Activated CD8-positive, alpha-beta T cell treated with anti-CD3 and anti-CD28 coated beads for 36 hours (primary cell): ENCODE data around the gene CORO6. TPM values are rescaled to one million over a fixed set of nuclear protein-coding genes. Genes with fewer than 3 reads are reported as not detected.

ENCODE experiments used
- ATAC-seq: fragments of 200-7000 bp; cut with Tn5 transposase; one replicate; pipeline ENCODE4 v1.10.0; 2021; ENCODE audit warnings: mild to moderate bottlenecking, moderate library complexity
- CTCF ChIA-PET: fragments of 350-600 bp; sonication (Branson Sonifier 250); formaldehyde crosslinking; loops from one replicate; lab custom pipeline; 2021; ENCODE audit warnings: antibody characterized with exemption; lab: Charles Lee
- POLR2A ChIA-PET: fragments of 350-600 bp; sonication (Branson Sonifier 250); formaldehyde crosslinking; loops from one replicate; lab custom pipeline; 2021; ENCODE audit warnings: antibody characterized with exemption; lab: Charles Lee
- DNase-seq: peaks from one replicate; pipeline ENCODE4 v3.0.0-alpha.2; 2020
- H3K27ac Mint-ChIP-seq: one replicate; pipeline ENCODE4 v1.8.0; 2021; ENCODE audit warnings: mild to moderate bottlenecking, mixed read lengths
- H3K27me3 Mint-ChIP-seq: one replicate; pipeline ENCODE4 v1.8.0; 2021; ENCODE audit warnings: mixed read lengths
- H3K36me3 Mint-ChIP-seq: one replicate; pipeline ENCODE4 v1.8.0; 2021; ENCODE audit warnings: low read depth, mixed read lengths
- H3K4me1 Mint-ChIP-seq: one replicate; pipeline ENCODE4 v1.8.0; 2021; ENCODE audit warnings: low read depth, mixed read lengths
- H3K4me3 Mint-ChIP-seq: one replicate; pipeline ENCODE4 v1.8.0; 2021; ENCODE audit warnings: mild to moderate bottlenecking, moderate library complexity, mixed read lengths
- H3K9me3 Mint-ChIP-seq: one replicate; pipeline ENCODE4 v1.8.0; 2021; ENCODE audit warnings: mixed read lengths
- intact Hi-C: fragments of 100-400 bp; cut with micrococcal nuclease; formaldehyde crosslinking; loops from one replicate; pipeline ENCODE4 v1.10.0; 2022
- total RNA-seq, 2 experiments: library from RNA; stranded (reverse); gene quantifications; one replicate each; pipeline ENCODE4 v1.2.3, GENCODE V29; 2021
- TF ChIP-seq, protein P1 (sequence below): fragments of 200-600 bp; IDR thresholded peaks from one replicate; pipeline ENCODE4 v1.8.0; 2022; ENCODE audit warnings: antibody characterized with exemption, mild to moderate bottlenecking

The CORO6 gene
- total RNA-seq, 2 experiments from 2014 or later, result 11.6 to 13.0 TPM

DNA sequence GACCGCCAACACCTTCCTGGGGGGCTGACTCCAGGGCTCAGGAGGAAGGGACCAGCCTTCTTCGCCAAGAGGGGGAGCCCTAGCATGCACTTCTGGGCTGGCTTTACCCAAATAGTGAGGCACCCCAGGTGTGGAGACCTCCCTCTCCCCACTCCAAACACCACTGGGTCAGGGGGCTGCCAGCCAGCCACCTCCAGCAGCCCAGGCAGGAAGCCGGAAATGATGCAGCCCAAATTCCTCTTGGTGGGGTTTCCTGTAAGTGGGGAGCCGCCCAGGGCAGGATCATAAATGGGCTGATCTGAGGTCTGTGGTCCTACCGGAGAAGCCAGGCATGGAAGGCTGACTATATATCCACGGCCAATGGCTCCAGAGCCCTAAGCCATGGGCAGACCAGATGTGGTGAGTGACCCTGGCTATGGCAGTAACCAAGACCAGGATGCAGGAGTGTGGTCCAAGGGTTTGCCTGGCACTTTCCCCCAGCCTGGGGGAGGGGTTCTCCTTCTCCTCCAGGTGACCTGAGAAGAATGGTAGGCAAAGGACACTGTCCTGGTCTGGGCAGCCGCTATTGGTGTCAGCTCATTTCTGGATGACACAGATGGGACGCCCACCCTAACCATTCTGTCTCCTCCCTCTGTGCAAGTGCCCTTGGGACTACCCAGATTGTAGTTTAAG, 37.5 kb downstream of the CORO6 start:
- peak; percentile 45 for DNase-seq
- H3K4me3 Mint-ChIP-seq, result peak overlapping the region; percentile 47

DNA sequence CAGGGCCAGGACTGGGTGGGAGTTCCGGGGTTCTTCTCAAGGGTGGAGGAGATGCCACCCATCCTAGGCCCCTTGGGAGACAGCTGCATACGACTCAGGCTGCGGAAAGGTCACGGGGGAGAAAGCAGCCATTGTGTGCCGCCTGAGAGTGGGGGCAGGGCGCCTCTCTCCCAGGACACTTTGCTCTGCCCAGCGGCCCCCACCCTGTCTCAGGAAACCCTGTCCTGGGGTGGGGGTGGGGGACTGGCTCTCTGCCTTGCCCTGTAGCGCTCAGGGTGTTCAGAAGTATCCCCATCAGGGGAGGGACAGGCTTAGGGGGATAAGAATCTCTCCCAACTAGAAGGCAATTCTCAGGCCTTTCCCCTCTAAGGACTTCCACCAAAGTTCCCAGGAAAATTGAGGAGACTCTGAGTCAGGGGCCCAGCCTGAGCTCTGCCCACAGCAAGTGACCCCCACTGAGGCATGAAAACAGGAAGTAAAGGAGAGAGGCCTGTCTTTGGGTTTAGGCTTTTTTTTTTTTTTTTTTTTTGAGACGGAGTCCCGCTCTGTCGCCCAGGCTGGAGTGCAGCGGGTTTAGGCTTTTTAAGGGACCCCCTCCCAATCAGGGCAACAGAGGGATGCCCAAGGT, 38.1 kb downstream of the CORO6 start:
- Mint-ChIP-seq H3K36me3 (peaks cover 42% of the 10 kb centered on the region), H3K4me3 (no peak overlapping the region), H3K9me3 (no peaks in the 10 kb centered on the region), H3K27me3 (no peaks in the 10 kb centered on the region), H3K27ac (peak overlapping the region; percentile 75), H3K4me1 (peaks cover 57% of the 10 kb centered on the region)
- TF ChIP-seq, protein P1, sequence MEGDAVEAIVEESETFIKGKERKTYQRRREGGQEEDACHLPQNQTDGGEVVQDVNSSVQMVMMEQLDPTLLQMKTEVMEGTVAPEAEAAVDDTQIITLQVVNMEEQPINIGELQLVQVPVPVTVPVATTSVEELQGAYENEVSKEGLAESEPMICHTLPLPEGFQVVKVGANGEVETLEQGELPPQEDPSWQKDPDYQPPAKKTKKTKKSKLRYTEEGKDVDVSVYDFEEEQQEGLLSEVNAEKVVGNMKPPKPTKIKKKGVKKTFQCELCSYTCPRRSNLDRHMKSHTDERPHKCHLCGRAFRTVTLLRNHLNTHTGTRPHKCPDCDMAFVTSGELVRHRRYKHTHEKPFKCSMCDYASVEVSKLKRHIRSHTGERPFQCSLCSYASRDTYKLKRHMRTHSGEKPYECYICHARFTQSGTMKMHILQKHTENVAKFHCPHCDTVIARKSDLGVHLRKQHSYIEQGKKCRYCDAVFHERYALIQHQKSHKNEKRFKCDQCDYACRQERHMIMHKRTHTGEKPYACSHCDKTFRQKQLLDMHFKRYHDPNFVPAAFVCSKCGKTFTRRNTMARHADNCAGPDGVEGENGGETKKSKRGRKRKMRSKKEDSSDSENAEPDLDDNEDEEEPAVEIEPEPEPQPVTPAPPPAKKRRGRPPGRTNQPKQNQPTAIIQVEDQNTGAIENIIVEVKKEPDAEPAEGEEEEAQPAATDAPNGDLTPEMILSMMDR, result no peak
- ChIA-PET CTCF (interaction anchor here (1.3 to 14.9 kb wide), 3 partner anchors 32 to 215 kb away, joined by 4 to 172 read pairs (median 4); no protein-coding TSS in a partner anchor), POLR2A (interaction anchor here (0.6 to 2.2 kb wide), 3 partner anchors 11 to 185 kb away, joined by 3 to 6 read pairs (median 6); no protein-coding TSS in a partner anchor)
- DNase-seq, result peak; percentile 4
- intact Hi-C loops, result loop anchor here (5.0 kb wide), 1 partner anchor 33 kb away; no protein-coding TSS in a partner anchor
- no peak for ATAC-seq

More for the DNA sequence above, 37.5 kb downstream of the CORO6 start:
- POLR2A ChIA-PET, result interaction anchor here (0.6 to 2.2 kb wide), 8 partner anchors 11 to 186 kb away, joined by 3 to 7 read pairs (median 4); partner anchors contain the start of gene TP53I13
- TF ChIP-seq, protein P1, result peak; percentile 37
- H3K36me3 Mint-ChIP-seq, result peaks cover 35% of the 10 kb centered on the region
- H3K9me3 Mint-ChIP-seq, result no peaks in the 10 kb centered on the region
- peaks cover 60% of the 10 kb centered on the region for H3K4me1 Mint-ChIP-seq
- intact Hi-C loops, result no loop called here
- H3K27me3 Mint-ChIP-seq, result no peaks in the 10 kb centered on the region
- no peak for ATAC-seq
- H3K27ac Mint-ChIP-seq, result peak overlapping the region; percentile 75
- CTCF ChIA-PET, result interaction anchor here (1.1 to 14.9 kb wide), 7 partner anchors 8 to 215 kb away, joined by 3 to 172 read pairs (median 5); partner anchors contain the start of gene ABHD15

DNA sequence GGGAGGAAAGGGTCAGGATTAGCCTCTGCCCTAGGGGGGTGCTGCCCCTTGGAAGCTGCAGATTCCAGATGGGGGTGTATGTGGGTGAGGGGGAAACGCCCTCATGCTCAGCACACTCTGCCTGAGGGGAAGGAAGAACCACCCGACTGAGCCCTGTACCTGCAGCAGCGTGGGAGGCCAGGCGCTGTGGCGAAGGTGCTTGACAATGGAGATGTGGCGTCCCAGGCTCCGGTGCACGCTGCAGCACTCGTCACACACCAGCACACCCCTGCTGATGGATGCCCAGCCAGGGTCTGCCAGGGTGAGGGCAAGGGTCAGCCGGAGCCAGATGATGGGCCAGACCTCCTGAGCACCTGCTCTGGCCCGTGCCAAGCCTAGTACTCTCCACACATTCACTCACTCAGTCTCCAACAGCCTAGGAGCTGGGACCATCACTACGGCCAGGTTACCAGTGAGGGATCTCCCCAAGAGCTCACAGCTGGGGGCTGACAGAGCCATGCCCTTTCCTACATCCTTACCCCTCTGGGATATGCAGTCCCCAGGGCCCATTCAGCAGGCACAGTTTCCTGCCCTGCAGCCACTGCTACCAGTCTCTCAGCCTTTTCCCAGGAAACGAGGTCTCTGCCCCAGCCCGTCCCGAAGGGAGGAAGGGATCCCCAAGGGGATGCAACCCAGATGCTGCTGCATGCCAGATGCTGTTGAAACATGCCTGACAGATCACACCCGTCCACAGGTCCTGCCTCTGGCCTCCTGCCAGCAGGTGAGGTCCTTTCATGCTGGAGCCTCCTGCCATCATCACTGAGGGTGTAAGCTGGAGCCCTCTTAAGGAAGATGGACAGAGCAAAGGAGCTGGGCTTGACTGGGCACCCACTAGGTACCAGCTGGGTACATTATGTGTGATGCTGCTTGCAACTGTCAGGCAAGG, 39.1 kb downstream of the CORO6 start:
- Mint-ChIP-seq H3K36me3 (peaks cover 42% of the 10 kb centered on the region), H3K27me3 (no peaks in the 10 kb centered on the region), H3K4me3 (no peak overlapping the region), H3K9me3 (no peaks in the 10 kb centered on the region), H3K27ac (peak overlapping the region; percentile 57), H3K4me1 (peaks cover 57% of the 10 kb centered on the region)
- ChIA-PET POLR2A (interaction anchor here (0.8 to 2.2 kb wide), 4 partner anchors 10 to 99 kb away, joined by 3 to 6 read pairs (median 5); no protein-coding TSS in a partner anchor), CTCF (interaction anchor here (0.7 to 14.9 kb wide), 5 partner anchors 9 to 214 kb away, joined by 3 to 172 read pairs (median 3); partner anchors contain the start of gene ANKRD13B)
- intact Hi-C loops, result loop anchor here (5.0 kb wide), 1 partner anchor 34 kb away; no protein-coding TSS in a partner anchor
- ATAC-seq (no peak), DNase-seq (peak; percentile 1)
- TF ChIP-seq, protein P1, result no peak

DNA sequence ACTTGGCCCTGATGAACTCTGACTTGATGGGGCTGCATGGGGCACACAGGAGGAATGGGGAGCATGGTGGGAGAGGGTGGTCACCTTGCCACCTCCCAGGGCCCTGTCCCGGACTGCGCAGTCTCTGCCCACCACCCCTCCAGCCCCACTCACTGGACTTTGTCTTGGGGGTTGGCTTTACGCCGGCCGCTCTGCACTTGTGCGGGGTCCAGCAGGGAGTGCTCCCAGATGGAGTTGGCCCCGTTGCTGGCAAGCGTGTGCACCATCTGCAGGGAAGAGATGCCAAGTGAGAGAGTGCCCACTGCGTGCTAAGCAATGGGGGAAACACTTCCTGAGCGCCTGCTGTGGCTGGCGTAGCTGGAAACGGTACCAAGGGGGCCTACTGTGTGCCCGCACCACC, 39.9 kb downstream of the CORO6 start:
- Mint-ChIP-seq H3K27me3 (no peaks in the 10 kb centered on the region), H3K9me3 (no peaks in the 10 kb centered on the region), H3K4me1 (peaks cover 52% of the 10 kb centered on the region), H3K36me3 (peaks cover 47% of the 10 kb centered on the region), H3K4me3 (no peak overlapping the region), H3K27ac (no peak overlapping the region)
- DNase-seq (peak; percentile 0), ATAC-seq (no peak)
- ChIA-PET POLR2A (interaction anchor here (0.8 to 1.2 kb wide), 2 partner anchors 35 to 100 kb away, joined by 3 to 4 read pairs; no protein-coding TSS in a partner anchor), CTCF (interaction anchor here (0.9 to 14.9 kb wide), 4 partner anchors 10 to 34 kb away, joined by 3 to 172 read pairs (median 46); partner anchors contain the start of gene ANKRD13B)
- TF ChIP-seq, protein P1, result no peak
- intact Hi-C loops, result loop anchor here (5.0 kb wide), 1 partner anchor 35 kb away; no protein-coding TSS in a partner anchor
